Uterus (tissue), 2 donors: ENCODE data around the gene HNRNPM.
"Not testable (repeated sequence)": the region's sequence is repeated elsewhere in the genome, so short reads cannot be mapped to it uniquely, and the experiment has no call there.

Source experiments
- POLR2A ChIP-seq, 2 donors: fragments of 450-650 bp; IDR thresholded peaks; one replicate each; pipeline ENCODE4 v1.6.1; 2016; ENCODE audit warnings: antibody characterized with exemption in 2 of 2, mild to moderate bottlenecking in 1 of 2, moderate library complexity in 1 of 2
- TF ChIP-seq, protein P1 (sequence below), 4 experiments: fragments of 200-600 bp in 2 of 4; fragments of 450-650 bp in 2 of 4; sonication (generic) in 2 of 4; IDR thresholded peaks; one replicate each; pipeline ENCODE4 v1.5.1; 2016 to 2019; ENCODE audit warnings: antibody characterized with exemption in 4 of 4, mild to moderate bottlenecking in 2 of 4, moderate library complexity in 1 of 4

DNA sequence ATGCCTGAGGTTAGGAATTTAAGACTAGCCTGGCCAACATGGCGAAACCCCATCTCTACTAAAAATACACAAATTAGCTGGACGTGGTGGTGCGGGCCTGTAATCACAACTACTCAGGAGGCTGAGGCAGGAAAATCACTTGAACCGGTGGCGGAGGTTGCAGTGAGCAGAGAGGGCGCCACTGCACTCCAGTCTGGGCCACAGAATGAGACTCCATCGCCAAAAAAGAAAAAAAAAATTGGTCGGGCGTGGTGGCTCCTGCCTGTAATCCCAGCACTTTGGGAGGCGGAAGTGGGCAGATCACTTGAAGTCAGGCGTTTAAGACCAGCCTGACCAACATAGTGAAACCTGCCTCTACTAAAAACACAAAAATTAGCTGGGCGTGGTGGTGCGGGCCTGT lies 34.1 kb upstream of the HNRNPM start:
- TF ChIP-seq, protein P1, sequence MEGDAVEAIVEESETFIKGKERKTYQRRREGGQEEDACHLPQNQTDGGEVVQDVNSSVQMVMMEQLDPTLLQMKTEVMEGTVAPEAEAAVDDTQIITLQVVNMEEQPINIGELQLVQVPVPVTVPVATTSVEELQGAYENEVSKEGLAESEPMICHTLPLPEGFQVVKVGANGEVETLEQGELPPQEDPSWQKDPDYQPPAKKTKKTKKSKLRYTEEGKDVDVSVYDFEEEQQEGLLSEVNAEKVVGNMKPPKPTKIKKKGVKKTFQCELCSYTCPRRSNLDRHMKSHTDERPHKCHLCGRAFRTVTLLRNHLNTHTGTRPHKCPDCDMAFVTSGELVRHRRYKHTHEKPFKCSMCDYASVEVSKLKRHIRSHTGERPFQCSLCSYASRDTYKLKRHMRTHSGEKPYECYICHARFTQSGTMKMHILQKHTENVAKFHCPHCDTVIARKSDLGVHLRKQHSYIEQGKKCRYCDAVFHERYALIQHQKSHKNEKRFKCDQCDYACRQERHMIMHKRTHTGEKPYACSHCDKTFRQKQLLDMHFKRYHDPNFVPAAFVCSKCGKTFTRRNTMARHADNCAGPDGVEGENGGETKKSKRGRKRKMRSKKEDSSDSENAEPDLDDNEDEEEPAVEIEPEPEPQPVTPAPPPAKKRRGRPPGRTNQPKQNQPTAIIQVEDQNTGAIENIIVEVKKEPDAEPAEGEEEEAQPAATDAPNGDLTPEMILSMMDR (IDR thresholded peaks at IDR 0.05): not testable (repeated sequence)
- not testable (repeated sequence) for TF ChIP-seq POLR2A (IDR thresholded peaks at IDR 0.05)
